HG03442 (cell line): ENCODE data around the gene TNFAIP8L3.

Experiments used
- ATAC-seq: cut with Tn5 transposase; IDR thresholded peaks from one replicate; pipeline ENCODE4 v1.9.1; 2021; ENCODE audit warnings: mild to moderate bottlenecking, moderate library complexity; ENCODE audit not compliant: unreplicated experiment

The TNFAIP8L3 gene

GRCh38 chr15:51117270-51117669 lies 22.6 kb upstream of the TNFAIP8L3 start:
- no peak for ATAC-seq

- no peak for ATAC-seq
These were observed 19.9 kb upstream of the TNFAIP8L3 start for GRCh38 chr15:51114437-51115119.

GRCh38 chr15:51112078-51112477 lies 17.4 kb upstream of the TNFAIP8L3 start:
- no peak for ATAC-seq

GRCh38 chr15:51111061-51111460 lies 16.4 kb upstream of the TNFAIP8L3 start:
- no peak for ATAC-seq

GRCh38 chr15:51110171-51110570 lies 15.5 kb upstream of the TNFAIP8L3 start:
- ATAC-seq: no peak

GRCh38 chr15:51108933-51109550 lies 14.3 kb upstream of the TNFAIP8L3 start:
- no peak for ATAC-seq

- no peak for ATAC-seq
These were observed 12.9 kb upstream of the TNFAIP8L3 start for GRCh38 chr15:51107612-51108011.

- no peak for ATAC-seq
These were observed 11.8 kb upstream of the TNFAIP8L3 start for GRCh38 chr15:51106481-51106880.

- no peak for ATAC-seq
These were observed 10.8 kb upstream of the TNFAIP8L3 start for GRCh38 chr15:51105430-51106016.

GRCh38 chr15:51104512-51104911 lies 9.8 kb upstream of the TNFAIP8L3 start:
- ATAC-seq: no peak

- no peak for ATAC-seq
These were observed 8.6 kb upstream of the TNFAIP8L3 start for GRCh38 chr15:51103330-51103729.

- no peak for ATAC-seq
These were observed 6.2 kb upstream of the TNFAIP8L3 start for GRCh38 chr15:51100785-51101489.

GRCh38 chr15:51099185-51099584 lies 4.5 kb upstream of the TNFAIP8L3 start:
- ATAC-seq: no peak

GRCh38 chr15:51098331-51098619 lies 3.6 kb upstream of the TNFAIP8L3 start:
- no peak for ATAC-seq

GRCh38 chr15:51097553-51098330 lies 3.0 kb upstream of the TNFAIP8L3 start:
- no peak for ATAC-seq

- no peak for ATAC-seq
These were observed 2.3 kb upstream of the TNFAIP8L3 start for GRCh38 chr15:51096976-51097375.

GRCh38 chr15:51095681-51096331 lies 1.1 kb upstream of the TNFAIP8L3 start:
- no peak for ATAC-seq

- no peak for ATAC-seq
These were observed 684 bp downstream of the TNFAIP8L3 start for GRCh38 chr15:51093839-51094605.

GRCh38 chr15:51093488-51093838 lies 1.2 kb downstream of the TNFAIP8L3 start:
- no peak for ATAC-seq

- no peak for ATAC-seq
These were observed 2.1 kb downstream of the TNFAIP8L3 start for GRCh38 chr15:51092480-51093040.
